ENCODE measurements around the gene HNRNPM.

HNRNPM gene

GRCh38 chr19:8460516-8461298 is 15.9 kb downstream of the HNRNPM start:
- no peak for DNase-seq

- DNase-seq: no peak
Observed at GRCh38 chr19:8461376-8461775, 16.6 kb downstream of the HNRNPM start.

- no peak for DNase-seq
Observed at GRCh38 chr19:8461891-8462290, 17.1 kb downstream of the HNRNPM start.

GRCh38 chr19:8462571-8462970 is 17.8 kb downstream of the HNRNPM start:
- no peak for DNase-seq

DNA sequence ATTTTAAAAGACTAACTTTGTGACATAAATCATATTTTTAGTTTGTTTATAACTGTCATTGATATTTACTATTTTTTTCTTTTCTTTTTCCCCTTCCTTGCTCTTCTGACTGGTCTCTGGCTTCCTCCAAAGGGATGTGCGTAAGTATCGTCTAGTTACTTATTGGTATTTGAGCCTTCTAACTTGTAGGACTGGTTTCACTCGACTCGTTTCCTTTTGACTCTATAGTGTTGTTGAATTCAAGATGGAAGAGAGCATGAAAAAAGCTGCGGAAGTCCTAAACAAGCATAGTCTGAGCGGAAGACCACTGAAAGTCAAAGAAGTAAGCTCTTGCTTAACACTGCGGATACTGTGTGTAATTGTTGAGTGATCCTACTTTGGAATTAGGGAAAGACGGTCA is 18.6 kb downstream of the HNRNPM start:
- no peak for DNase-seq

DNA sequence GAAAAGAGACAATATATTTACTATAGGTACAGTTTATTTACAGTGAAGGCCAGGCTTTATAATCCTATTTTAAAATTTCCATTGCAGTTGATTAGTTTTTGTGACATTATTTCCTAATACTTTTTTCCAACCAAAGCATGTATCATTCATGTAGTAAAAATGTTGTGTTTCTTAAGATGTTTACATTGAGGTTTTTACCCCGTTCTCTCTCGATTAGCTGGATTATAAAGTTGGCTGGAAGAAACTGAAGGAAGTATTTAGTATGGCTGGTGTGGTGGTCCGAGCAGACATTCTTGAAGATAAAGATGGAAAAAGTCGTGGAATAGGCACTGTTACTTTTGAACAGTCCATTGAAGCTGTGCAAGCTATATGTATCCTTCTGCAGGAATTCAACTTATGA is 21.2 kb downstream of the HNRNPM start:
- no peak for DNase-seq

DNA sequence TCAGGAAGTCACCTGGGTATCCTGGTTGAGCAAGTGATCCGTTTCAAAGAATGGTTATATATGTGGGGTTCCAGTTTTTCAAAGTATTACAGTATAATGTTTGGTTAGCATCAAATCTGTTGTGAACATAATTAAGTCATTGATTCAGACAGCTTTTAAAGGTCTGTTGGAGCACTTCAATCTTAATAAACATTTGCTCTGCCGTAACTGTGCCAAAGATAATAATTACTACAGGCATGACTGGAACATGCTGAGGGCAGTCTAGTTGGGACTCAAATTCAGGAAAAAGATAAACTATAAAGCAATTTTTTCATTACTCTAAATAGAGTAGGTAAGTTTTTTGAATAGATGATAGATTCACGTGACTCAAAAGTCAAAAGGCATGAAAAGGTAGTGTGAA is 23.3 kb downstream of the HNRNPM start:
- no peak for DNase-seq

DNA sequence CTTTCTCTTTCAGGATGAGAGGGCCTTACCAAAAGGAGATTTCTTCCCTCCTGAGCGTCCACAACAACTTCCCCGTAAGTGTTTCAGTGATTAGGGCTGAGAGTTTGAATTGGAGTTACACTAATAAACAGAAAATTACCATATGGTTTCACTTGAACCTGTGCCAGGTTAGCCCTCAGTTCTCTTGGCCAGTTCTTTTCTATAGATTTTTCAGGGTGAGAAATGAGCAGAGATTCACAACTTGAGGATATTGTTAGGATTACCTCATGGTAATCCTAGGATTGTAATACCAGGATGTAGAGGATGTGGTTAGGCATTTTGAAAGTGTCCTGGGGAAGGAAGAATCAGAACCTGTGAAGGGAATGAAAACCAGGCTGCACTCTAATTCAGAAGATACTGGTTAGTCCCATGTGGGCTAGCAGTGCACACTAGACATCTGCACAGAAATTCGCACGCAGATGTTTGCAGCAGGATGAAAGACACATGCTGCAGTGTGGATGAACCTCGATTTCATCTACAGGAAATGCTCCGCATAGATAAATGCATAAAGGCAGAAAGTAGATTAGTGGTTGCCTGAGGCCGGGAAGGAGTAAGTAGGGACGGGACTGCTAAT is 24.1 kb downstream of the HNRNPM start:
- no peak for DNase-seq

- DNase-seq: no peak
Observed at GRCh38 chr19:8469613-8470368, 25.0 kb downstream of the HNRNPM start.

DNA sequence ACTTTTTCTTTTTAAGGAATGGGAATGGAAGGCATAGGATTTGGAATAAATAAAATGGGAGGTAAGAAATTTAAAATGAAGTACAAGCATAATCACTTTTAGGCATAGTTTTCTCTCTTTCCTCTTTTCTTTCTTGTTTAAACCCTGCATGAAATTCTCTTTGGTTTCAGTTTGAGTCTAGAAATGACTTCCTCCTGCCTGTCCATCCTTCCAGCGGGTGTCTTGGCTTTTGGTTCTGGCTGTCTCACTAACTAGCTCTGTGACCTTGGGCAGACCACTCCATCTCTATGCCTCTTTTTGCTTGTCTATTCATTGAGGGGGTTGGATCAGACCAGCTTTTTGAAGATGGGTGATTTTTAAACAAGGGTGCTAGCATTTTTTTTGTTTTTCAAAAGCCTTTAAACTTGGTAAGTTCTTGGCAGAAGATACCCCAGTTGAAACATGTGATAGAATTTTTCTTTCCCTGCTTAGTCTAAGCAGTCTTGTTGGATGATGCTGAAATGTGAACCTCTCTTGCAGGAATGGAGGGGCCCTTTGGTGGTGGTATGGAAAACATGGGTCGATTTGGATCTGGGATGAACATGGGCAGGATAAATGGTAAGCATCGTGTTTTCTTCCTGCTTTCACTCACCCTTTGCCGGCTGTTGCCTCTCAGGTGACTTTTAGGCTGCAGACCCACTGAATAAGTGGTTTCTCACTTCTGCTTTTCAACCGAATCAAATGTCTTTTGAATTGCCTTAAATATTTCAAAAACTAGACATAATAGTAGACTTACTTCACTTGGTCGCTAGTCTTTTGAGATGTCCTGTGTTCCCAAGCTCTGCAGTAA is 29.1 kb downstream of the HNRNPM start:
- DNase-seq: no peak

DNA sequence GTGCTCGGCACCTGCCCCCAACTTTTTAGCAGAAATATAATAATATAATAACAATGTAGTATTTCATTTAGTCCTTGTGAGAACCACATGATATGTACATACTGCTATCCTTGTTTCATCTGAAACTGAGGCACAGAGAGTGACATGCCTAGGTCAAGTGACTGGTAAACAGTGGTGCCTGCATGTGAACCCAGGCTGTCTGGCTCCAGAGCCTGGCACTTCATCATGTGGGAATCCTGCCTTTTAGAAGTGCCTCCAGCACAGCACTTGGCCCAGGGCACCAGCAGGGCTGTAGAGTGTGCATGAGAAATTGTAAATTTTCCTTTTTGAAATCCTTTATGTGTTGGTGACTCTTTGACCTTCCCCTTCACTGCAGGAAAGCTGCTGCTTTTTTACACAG is 30.2 kb downstream of the HNRNPM start:
- DNase-seq: no peak

DNA sequence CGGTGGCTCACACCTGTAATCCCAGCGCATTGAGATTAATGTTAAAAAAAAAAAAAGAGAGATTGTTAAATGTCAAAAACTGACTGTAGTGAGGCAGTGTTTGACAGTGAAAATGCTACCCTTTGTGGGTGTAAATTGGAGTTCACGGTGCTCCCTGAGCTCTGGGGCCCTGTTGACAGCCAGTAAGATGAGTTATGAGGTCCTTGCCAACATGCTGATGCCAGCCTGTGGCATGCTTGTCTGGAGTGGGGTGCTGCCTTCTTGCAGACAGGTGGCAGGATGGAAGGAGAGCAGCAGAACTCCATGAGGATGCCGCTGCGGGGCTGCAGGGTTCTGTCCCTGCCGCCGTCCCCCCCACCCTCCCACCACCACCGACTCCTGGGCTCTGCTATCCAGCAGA is 31.7 kb downstream of the HNRNPM start:
- DNase-seq: no peak

- no peak for DNase-seq
Observed at GRCh38 chr19:8477889-8478288, 33.1 kb downstream of the HNRNPM start.

- DNase-seq: no peak
Observed at GRCh38 chr19:8478598-8478997, 33.8 kb downstream of the HNRNPM start.

- DNase-seq: no peak
Observed at GRCh38 chr19:8481201-8481600, 36.4 kb downstream of the HNRNPM start.

DNA sequence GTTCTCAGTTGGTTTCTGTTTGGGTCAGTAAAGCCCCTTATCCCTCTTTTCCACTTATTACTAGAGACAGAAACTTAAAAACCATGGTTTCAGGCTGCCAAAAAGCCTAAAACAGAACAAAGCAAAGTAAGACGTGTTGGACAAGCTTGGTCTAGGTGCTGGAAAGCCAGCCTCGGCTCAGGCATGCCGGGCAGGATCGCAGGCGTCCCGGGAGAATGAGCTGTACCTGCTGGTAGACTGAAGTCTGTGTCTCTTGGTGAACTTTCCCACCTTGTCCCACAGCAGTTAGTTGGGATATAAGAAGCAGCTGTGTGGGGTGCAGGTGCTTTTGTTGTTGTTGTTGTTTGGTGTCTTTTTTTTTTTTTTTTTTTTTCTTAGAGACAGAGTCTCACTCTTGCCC is 36.8 kb downstream of the HNRNPM start:
- no peak for DNase-seq

- DNase-seq: no peak
Observed at GRCh38 chr19:8482696-8483095, 37.9 kb downstream of the HNRNPM start.

DNA sequence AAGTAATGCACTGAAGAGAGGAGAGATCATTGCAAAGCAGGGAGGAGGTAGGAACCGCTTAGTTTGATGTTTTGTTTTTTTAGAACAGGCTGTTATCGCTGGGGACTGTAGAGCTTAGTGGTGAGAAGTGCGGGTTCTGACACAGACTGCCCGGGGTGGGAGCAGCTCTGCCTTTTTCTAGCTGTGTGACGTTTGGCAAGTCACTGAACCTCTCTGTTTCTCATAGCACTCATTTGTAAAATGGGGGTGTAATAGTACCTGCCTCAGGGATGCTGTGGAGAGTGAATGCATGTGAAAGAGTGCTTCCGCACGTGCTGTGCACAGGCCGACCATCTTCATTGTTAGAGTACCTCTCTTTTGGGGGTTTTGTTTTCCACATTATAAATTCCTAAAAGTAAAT is 38.4 kb downstream of the HNRNPM start:
- no peak for DNase-seq

GRCh38 chr19:8484331-8484894 is 39.6 kb downstream of the HNRNPM start:
- DNase-seq: no peak

DNA sequence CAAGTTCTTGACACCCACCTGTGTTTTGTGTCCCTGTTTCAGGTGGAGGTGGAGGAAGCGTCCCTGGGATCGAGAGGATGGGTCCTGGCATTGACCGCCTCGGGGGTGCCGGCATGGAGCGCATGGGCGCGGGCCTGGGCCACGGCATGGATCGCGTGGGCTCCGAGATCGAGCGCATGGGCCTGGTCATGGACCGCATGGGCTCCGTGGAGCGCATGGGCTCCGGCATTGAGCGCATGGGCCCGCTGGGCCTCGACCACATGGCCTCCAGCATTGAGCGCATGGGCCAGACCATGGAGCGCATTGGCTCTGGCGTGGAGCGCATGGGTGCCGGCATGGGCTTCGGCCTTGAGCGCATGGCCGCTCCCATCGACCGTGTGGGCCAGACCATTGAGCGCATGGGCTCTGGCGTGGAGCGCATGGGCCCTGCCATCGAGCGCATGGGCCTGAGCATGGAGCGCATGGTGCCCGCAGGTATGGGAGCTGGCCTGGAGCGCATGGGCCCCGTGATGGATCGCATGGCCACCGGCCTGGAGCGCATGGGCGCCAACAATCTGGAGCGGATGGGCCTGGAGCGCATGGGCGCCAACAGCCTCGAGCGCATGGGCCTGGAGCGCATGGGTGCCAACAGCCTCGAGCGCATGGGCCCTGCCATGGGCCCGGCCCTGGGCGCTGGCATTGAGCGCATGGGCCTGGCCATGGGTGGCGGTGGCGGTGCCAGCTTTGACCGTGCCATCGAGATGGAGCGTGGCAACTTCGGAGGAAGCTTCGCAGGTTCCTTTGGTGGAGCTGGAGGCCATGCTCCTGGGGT is 41.0 kb downstream of the HNRNPM start:
- no peak for DNase-seq

DNA sequence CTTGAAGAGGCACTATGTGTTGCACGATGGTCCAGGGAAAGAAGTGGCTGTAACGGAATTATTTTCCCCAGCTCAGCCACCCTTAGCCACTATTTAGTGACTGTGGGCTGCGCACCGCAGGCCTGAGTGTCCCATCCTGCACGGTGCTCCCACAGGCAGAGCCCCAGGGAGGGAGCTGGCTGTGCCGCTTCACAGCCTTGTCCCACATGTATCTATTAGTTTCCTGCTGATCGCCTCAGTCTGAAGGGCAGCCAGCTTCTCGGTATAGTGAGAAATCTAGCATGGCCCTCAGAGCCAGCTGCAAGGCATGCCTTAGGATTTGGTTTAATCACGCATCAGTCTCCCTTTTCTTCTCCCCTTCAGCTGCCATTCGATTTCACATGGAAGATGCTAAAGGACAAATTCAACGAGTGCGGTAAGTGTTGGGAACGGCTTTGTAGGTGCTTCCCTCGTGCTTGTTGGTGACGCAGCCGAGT is 41.9 kb downstream of the HNRNPM start:
- no peak for DNase-seq
